HG03469 (cell line): Measurements from ENCODE around the gene BBS1.

ENCODE experiments used
- ATAC-seq: cut with Tn5 transposase; IDR thresholded peaks from one replicate; pipeline ENCODE4 v1.9.1; 2021; ENCODE audit warnings: mild to moderate bottlenecking, moderate library complexity, moderate number of reproducible peaks; ENCODE audit not compliant: unreplicated experiment

Gene BBS1

DNA sequence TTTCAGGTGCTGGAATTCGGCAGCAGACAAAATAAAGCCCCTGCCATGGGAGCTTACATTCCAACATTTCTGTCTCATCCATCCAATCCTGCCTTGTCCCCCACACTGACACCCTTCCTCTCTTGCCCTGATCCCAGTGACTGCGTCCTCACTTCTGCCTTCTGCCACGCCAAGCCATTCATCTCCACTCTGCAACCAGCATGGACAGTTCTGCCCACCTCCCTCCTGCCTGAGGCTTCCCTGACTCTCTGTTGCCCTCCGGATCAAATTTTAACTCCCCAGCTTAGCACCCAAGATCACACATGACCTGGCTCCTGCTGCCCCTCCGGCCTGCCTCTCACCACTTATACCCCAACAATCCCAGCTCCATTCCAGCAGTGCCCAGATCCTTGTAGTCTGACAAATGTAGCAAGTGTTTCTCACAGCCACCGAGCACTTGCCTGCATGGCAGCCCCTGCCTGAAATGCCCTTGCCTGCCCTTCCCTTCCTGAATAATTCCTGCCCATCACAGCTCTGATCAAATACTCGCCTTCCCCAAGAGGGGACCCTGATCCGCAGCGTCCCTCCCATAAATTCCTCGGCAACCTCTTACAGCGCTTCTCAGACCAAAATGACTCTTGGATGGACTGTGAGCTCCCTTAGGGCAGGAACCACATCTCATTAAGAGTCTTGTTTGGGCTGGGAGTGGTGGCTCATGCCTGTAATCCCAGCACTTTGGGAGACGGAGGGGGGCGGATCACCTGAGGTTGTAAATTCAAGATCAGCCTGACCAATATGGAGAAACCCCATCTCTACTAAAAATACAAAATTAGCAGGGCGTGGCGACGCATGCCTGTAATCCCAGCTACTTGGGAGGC, 38.6 kb downstream of the BBS1 start:
- ATAC-seq: no peak

- no peak for ATAC-seq
These were observed 39.3 kb downstream of the BBS1 start for GRCh38 chr11:66549696-66550095.

- ATAC-seq: no peak
These were observed 40.5 kb downstream of the BBS1 start for GRCh38 chr11:66550887-66551286.

DNA sequence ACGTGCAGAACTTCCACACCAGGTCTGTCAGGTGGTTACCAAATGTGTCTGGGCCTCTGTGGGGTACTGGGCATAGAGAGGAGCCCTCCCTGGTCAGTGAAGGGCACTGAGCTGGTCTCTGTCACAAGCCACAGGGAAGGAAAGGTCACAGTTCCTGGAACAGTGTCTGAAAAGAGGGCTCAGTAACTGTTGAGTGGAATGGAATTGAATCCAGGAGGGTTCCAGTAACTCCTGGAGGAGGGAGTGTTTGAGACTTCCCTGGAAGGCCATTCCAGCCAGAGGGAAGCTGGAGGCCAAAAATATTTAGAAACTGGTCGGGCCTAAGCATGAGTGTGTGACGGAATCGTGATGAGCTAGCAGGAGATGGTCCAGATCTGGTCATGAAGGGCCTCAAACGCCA, 44.2 kb downstream of the BBS1 start:
- ATAC-seq: no peak

DNA sequence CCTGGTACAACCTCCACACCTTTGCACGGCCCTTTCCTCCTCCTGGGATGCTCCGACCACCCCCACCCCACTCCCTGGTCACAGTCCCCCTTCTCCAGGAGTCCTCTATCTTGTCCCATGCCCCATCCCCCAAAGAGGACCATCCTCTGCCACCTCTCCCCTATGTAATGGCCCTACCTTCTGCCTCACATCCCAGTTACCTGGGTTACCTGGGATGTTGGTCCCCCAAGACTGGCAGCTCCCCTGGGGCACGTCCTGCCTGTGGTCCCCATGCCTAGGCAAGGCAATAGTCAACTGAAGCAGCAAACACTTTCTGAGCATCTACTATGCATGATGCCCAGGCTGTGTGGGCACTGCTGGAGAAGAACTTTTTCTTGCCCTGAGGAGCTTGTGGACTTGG, 45.0 kb downstream of the BBS1 start:
- no peak for ATAC-seq

- no peak for ATAC-seq
These were observed 45.7 kb downstream of the BBS1 start for GRCh38 chr11:66556086-66556485.

GRCh38 chr11:66557733-66558326, 47.4 kb downstream of the BBS1 start:
- no peak for ATAC-seq

DNA sequence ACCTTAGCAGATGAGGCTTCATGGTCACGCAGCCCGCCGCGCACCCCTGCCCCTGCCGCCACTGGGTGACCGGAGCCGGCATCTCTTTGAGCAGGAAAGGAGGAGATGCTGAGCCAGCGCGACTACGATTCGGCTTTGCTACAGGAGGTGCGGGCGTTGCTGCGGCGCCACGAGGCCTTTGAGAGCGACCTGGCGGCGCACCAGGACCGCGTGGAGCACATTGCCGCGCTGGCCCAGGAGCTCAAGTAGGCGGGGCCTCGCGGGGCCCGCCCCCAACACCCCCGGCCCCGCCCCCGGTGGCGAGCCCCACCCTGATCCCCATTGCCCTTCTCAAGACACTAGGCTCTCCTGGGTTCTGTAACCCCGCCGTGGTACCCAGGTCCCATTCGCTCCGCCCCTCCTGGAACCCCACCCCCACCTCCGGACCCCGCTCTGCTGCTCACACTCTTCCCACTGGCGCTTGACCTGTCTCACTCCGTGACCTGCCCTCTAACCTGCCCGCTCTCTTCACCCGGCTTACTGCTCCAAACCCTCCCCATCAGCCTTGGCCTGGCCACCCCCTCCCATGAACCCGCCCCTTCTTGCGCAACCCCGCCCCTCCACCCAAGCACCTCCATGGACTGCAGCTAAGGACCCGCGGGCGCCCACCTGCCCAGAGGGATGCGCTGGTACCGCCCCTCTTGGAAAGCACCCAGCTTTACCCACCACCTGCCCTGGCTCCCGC, 48.9 kb downstream of the BBS1 start:
- ATAC-seq: no peak

DNA sequence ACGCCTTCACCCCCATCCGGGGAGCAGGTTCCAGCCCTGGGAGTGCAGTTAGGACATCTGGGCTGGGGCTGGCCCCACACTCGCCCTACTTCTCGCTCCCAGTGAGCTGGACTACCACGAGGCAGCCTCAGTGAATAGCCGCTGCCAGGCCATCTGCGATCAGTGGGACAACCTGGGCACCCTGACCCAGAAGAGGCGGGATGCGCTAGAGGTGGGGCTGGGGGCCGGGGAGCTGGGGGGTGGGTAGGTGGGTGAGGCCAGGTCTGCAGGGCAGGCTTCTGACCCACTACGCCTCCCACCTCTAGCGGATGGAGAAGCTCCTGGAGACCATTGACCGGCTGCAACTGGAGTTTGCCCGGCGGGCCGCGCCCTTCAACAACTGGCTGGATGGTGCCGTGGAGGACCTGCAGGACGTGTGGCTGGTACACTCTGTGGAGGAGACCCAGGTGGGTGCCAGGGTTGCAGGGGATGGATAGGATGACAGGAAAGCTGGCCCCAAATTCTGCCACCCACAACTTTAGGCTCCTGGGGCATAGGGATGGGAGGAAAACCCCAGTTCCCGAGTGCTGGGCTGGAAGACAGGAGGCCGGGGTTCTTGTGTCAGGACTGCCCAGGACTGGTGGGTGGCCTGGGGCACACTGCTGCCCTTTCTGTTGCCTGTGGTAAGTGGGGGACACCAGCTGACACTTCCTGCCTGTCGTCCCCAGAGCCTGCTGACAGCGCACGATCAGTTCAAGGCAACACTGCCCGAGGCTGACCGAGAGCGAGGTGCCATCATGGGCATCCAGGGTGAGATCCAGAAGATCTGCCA, 49.6 kb downstream of the BBS1 start:
- ATAC-seq: no peak

DNA sequence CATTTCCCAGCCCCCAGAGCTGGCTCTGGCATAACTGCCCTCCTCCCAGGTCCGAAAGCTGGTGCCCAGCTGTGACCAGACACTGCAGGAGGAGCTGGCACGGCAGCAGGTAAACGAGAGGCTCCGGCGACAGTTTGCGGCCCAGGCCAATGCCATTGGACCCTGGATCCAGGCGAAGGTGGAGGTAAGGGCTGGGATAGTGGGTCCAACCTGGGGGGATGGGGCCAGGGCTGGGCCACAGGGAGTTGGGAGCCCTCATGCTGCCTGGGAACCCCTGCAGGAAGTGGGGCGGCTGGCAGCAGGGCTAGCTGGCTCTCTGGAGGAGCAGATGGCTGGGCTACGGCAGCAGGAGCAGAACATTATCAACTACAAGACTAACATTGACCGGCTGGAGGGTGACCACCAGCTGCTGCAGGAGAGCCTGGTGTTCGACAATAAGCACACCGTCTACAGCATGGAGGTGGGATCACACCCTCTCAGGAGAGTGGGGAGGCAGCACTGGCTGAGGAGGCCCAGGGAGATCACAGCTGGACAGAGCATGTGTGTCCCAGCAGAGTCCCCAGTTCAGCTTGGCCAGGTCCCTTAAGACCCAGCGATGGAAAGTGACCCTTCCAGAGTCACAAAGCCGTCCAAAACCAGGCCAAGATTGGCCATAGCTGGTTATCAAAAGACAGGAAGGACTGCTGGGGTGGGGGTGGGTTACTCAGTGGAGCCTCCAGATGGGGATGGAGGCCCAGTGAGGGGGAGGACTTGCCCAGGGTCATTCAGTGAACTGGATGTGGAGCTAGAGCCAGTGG, 50.9 kb downstream of the BBS1 start:
- ATAC-seq: no peak

- no peak for ATAC-seq
These were observed 51.5 kb downstream of the BBS1 start for GRCh38 chr11:66561975-66562248.

DNA sequence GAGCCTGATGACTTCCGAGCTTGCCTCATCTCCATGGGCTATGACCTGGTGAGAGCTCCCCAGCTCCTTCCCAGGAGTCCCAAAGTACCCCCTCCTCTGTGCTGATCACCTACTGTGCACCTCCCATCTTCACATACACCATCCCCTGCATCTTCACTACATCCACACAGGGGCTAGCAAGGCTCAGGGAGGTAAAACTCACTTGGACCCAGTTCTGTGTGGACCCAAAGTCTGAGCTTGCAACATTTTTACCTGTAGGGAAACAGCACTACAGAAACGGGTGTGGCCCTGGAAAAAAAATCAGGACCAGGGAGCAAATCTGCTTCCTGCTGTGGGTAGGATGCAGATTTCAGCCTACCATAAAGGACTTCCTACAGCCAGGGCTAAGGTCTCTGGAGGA, 51.8 kb downstream of the BBS1 start:
- no peak for ATAC-seq

GRCh38 chr11:66562907-66563583, 52.6 kb downstream of the BBS1 start:
- no peak for ATAC-seq

GRCh38 chr11:66563832-66564231, 53.4 kb downstream of the BBS1 start:
- ATAC-seq: no peak

GRCh38 chr11:66564538-66564937, 54.1 kb downstream of the BBS1 start:
- ATAC-seq: no peak

GRCh38 chr11:66564984-66565383, 54.5 kb downstream of the BBS1 start:
- no peak for ATAC-seq

DNA sequence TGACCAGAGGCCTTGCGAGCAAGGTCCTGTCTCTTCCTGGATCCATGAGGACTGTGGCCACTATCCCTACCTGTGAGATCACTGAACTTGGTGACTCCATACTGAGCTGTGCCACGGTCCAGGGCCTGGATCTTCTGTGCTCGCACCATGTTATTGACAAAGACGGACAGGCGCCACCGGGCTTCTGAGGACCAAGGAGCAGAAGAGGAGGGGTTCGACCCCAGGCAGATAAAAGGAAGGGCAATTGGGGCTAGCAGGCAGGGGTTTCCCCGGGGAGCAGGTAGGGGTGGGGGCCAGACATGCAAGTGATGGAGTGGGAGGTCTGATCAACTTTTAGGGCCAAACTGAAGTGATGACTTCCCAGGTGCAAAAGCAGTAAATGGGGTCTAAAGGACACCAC, 55.8 kb downstream of the BBS1 start:
- no peak for ATAC-seq

- no peak for ATAC-seq
These were observed 57.3 kb downstream of the BBS1 start for GRCh38 chr11:66567787-66568123.

DNA sequence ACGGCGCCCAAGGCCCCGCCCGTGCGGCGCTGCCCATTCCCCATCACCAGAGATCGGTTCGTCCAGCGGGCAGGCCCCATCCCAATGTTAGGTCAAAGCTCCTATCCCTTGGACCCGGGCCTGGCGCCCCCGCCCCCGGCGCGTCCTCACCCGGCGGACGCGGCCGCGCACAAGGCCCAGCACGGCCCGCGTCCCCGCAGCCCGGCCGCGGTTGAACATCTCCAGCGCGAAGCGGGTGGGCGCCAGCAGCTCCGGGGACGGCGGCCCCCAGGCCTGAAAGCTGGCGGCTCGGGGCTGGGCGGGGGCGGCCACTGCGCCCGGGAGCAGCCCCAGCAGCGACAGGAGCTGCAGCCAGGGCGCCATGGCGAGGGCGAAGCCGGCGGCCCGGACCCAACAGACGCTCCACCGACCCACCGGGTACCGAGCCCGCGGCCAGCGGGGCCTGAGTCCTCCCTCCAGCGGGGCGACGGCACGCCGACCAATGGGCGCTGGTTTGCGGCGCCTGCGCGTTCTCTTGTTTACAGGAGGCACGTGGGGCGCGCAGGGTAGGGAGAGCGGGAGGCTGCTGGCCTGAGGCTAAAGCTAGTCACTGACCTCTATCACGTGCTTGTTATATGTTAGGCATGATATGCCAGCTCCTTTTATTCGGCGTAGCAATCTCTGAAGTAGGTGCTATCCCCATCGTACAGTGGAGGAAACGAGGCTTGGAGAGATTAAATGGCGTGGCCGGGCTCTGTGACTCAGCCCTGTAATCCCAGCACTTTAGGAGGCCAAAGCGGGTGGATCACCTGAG, 57.9 kb downstream of the BBS1 start, which contains the start of gene CTSF:
CTSF (minus strand) TSS at position 483 of the 793 bp plus-strand sequence; CDS start at position 363, 120 bp downstream.
- ATAC-seq: no peak
